HG02885 (cell line): ENCODE data around the gene VWF.
"Not testable (repeated sequence)": the region's sequence is repeated elsewhere in the genome, so short reads cannot be mapped to it uniquely, and the experiment has no call there.

Experiments
- ATAC-seq: cut with Tn5 transposase; IDR thresholded peaks from one replicate; pipeline ENCODE4 v1.9.1; 2021; ENCODE audit warnings: mild to moderate bottlenecking; ENCODE audit not compliant: unreplicated experiment, poor library complexity

Gene VWF

DNA sequence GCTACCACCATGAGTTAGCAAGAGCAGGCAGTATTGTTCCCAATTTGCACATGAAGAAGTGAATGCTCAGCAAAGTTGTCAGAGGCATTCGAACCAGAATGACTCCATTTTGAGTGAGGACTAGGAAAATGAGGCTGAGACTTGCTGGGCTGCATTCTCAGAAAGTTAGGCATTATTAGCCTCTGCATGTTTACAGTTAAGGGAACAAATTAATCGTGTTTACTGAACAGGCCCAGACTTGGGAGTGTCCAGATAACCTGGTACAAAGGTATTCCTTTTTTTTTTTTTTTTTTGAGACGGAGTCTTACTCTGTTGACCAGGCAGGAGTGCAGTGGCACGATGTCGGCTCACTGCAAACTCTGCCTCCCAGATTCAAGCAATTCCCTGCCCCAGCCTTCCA lies 22.5 kb upstream of the VWF start:
- ATAC-seq: no peak

DNA sequence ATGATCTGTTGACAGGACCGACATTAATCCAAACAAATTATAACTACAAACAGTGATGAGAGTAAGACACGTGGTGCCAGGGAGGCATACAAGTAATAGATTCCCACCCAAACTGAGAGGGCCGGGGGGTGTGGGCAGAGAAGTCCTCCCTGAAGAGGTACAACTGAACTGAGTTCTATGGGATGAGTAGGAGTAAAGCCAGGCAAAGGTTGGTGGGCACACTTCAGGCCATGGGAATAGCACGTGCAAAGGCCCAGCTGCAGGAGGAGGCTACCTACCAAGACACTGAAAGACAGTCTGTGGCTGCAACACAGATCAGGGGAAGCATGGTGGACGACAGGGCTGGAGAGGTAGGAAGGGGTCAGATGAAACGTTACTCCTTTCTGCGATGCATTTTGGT lies 22.0 kb upstream of the VWF start:
- no peak for ATAC-seq

DNA sequence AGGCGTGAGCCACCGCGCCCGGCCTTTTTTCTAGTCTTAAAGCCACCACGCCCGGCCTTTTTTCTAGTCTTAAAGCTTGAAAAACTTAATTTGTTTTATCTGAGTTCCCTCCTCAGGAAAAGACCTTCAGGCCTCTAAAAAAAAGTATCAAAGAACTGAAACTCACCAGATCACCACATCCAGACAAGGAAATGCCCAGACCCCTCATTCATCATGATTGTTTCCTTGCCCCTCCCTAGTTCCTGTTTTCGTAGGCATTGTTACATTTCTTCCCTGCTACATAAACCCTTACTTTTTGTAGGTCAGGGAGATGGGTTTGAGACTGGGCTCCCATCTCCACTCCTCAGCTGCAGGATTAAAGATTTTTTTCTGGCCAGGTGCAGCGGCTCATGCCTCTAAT lies 21.1 kb upstream of the VWF start:
- no peak for ATAC-seq

DNA sequence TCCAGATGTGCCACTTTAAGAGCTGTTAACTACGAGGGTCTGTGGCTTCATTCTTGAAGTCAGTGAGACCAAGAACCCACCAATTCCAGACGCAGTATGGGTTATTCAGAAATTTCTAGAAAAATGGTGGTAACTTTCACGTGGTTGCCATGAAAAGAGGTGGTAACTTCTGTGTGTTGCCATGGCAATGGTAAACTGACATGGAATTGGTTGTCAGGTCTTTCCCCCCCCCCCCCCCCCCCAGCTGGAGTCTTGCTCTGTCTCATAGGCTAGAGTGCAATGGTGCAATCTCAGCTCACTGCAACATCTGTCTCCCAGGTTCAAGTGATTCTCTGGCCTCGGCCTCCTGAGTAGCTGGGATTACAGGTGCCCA lies 18.8 kb upstream of the VWF start:
- ATAC-seq: no peak

DNA sequence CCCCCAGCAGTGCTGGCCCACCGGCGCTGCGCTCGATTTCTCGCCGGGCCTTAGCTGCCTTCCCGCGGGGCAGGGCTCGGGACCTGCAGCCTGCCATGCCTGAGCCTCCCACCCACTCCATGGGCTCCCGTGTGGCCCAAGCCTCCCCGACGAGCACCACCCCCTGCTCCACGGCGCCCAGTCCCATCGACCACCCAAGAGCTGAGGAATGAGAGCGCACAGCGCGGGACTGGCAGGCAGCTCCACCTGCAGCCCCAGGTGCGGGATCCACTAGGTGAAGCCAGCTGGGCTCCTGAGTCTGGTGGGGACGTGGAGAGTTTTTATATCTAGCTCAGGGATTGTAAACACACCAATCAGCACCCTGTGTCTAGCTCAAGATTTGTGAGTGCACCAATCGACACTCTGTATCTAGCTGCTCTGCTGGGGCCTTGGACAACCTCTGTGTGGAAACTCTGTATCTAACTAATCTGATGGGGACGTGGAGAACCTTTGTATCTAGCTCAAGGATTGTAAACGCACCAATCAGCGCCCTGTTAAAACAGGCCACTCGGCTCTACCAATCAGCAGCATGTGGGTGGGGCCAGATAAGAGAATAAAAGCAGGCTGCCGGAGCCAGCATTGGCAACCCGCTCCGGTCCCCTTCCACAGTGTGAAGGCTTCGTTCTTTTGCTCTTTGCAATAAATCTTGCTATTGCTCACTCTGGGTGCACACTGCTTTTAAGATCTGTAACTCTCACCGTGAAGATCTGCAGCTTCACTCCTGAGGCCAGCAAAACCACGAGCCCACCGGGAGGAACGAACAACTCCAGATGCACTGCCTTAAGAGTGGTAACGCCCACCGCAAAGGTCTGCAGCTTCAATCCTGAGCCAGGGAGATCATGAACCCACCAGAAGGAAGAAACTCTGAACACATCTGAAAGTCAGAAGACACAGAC lies 18.2 kb upstream of the VWF start:
- not testable (repeated sequence) for ATAC-seq

DNA sequence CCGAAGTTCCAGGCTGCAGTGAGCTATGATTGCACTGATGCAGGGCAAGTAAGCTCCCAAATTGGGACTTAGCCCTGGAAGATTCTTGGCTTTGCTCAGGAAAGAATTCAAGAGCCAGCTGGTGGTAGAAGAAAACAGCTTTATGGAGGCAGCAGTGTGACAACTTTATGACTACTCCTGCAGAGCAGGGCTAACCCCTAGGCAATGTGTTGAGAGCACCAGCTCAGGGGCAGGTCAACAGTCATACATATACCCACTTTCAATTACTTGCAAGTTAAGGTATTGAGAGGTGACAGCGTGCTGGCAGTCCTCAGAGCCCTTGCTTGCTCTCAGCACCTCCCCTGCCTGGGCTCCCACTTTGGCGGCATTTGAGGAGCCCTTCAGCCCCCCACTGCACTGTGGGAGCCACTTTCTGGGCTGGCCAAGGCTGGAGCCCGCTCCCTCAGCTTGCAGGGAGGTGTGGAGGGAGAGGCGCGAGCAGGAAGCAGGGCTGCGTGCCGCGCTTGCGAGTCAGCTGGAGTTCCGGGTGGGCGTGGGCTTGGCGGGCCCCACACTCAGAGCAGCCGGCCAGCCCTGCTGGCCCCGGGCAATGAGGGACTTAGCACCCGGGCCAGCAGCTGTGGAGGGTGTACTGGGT lies 17.4 kb upstream of the VWF start:
- ATAC-seq: not testable (repeated sequence)

DNA sequence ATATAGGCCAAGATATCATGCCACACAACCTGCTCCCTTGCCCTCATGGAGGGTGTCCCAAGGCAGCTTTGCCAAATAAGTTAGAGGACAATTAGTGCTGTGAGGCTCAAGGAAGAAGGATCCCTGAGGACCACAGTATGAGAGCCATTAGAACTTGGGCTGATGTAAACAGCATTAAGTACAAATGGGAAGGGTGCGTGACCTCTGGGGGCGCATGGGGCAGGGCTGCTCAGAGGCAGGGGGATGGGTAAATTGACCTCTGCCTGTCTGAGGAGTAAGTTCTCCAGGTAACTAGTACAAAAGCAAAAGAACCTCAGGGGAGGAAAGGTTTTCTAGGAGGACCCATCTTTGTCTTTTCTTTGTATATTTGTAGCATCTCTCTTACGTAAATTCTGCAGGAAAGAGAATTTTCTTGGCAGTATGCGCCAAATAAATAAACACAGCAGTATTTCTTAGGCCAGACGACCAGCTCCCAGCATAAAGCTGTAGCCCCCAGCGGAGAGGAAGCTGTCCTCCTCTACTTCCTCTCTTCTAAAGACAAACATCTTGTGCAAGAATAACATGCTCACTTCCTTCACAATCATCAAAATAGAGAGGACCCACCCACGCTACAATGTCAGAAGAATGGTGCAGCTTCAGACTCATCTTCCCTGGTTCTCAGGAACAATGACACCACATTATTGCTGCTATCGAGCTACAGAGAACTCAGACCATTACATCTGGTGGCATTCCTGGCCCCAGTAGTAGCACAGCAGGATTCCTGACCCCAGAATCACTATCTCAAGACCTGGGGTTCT lies 16.4 kb upstream of the VWF start:
- no peak for ATAC-seq

DNA sequence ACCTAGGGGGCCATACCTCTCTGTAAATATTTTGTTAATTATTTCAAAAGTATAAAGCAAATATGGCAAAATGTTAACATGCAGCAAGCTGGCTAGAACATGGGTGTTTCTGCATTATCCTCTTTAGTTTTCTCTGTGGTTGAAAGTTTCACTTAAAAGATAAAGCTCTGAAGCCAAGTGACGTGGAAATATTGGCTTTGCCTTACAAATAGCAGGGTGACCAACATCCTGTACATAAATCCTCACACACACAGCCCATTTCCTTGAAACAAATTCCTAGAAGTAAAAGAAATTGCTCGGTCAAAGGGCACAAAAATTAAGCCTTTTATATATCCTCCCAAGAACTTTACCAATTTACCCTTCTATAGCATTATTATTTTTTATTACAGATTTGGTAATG lies 10.6 kb upstream of the VWF start:
- no peak for ATAC-seq

DNA sequence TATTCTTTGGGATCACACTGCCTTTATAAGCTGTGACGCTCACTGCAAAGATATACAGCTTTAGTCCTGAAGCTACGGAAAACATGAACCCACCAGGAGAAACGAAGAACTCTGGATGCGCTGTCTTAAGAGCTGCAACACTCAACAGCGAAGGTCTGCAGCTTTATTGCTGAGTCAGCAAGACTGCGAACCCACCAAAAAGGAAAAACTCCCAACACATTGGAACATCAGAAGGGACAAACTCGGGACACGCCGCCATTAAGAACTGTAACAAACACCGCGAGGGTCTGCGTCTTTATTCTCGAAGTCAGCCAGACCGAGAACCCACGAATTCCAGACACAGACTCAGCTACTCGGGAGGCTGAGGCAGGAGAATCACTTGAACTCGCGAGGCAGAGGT lies 9.2 kb upstream of the VWF start:
- no peak for ATAC-seq

DNA sequence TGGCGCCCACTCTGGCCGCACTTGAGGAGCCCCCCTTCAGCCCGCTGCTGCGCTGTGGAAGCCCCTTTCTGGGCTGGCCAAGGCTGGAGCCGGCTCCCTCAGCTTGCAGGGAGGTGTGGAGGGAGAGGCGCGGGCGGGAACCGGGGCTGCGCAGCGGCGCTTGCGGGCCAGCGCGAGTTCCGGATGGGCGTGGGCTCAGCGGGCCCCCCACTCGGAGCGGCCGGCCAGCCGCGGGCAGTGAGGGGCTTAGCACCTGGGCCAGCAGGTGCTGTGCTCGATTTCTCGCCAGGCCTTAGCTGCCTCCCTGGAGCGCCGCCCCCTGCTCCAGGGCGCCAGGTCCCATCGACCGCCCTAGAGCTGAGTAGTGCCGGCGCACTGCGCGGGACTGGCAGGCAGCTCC lies 8.0 kb upstream of the VWF start:
- ATAC-seq: no peak

DNA sequence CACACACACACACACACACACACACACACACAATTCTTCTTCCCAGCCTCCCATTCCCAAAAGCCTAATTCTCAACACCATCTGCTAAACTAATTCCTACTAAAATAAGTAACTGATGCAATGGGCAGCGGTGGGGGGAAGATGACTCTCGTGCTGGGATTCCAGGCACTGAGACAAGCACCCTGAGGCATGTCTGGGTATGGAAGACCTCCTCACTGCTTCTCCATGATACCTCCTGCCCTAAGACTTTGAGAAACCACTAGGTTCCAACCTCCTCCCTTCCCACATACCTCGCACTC lies 789 bp upstream of the VWF start:
- no peak for ATAC-seq

DNA sequence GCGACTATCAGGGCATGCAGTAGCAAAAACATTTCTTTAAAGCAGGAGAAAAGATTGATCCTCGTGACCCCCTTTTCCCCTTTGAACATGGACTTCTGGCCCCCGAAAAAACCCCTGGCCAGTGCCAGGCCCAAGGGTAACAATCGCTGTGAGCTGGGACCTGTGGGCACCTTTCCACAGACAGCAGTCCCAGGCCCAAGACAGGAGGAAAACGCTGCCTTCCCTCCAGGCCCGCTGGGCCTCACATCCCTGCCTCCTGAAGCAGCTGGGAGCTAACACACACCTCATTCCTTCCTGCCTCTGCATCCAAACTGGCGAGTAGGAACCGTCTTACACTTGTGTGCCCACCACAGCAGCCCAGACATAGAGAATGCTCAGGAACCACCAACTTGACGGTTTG lies 1.2 kb downstream of the VWF start:
- ATAC-seq: no peak

DNA sequence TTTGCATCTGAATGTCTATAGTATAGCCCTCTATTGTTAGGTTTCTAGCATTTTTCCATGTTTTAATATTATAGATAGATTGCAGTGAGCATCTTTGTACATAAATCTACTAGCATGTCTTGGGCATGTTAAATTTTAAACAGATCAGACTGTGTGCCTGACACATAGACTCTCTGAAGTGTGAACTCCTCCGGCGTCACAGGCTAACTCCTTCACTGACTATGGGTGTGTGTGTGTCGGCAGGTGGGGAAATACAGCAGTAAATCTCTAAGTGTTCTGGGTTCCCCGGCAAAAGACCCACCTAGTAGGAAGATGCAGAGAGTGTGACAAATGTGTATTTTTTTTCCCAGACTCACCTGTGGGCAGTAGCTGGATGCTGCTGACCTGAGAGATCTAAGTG lies 2.3 kb downstream of the VWF start:
- ATAC-seq: no peak

DNA sequence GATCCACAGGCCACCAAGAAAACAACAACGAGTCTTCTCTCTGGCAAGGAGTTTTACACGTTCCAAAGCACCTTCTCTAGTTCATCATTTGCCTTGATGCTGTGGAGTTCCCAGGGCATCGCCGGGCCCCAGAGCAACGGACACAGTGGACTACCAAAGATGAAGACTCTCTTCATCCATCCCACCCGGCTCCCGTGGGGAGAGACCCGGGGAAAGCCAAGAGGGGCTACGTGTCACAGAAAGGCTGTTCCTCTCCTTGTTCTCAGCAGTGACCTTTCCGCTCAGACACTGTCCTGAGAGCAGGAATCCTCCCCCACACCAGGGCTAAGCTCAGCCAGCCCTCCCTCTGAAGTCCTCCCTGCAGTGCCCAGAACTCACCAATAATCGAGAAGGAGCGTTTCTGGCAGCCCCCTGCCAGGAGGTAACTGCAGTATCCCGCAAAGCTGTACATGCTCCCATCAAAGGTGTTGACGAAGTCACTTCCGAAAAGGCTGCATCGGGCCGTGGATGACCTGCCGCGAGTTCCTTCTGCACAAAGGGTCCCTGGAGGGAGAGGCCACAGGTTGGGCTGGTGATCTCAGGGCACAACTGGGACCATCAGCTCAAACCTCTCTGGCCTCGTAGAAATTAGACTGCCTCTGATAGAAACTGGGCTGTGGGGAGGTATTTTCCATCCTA lies 3.5 kb downstream of the VWF start:
- no peak for ATAC-seq

DNA sequence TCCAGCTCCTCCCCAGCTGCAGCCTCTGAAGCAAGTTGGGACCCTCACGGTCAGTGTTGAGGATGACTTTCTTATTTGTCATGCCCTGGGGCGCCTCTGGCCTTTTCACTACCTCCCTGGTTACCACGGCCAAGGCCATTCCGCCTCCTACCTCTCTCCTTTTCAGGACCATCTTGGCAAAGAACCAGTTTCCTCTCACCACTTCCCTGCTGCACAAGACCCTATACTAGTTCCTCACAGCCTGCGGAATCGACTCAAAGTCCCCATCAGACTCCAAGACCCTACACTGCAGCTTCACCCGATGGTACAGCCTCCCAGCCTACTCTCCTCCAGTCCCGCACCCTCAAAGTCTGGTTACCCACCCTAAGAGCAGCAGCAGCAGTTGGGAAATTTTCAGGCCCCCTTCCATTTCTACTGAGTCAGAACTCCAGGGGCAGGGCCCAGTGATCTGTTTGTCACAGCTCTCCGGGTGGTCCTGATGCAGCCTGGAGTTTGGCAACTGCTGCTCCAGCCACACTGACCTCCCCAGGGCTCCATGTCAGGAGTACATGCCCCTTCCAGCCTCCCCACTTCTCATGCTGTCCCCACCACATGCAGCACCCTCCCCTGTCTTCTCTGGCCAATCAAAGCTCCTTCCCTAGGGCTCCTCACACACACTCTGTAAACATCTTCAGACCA lies 5.4 kb downstream of the VWF start:
- ATAC-seq: no peak

DNA sequence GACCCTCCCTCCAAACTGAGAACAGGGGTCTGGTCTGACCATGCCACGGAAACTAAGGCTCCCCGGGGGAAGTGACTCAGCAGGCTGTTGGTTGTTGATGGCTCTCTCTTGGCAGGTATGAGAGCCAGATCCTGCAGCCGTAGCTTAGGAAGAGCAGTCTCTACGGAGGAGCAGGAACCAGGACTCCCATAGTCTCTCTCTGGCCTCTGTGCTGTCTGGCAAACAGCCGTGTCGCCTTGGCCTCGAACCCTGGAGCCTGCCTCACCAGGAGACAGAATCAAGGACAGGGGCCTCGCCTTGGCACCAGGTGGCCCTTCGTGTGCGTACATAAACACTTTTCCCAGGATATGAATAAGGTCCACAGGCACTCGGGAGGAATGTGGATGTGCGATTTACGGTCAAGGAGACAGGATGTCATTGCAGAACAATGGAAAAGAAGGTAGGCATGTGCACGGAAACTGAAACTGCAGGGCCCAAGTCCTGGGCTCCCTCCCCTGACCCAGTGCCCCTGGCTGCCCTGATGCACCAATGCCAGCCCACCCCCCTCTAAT lies 7.9 kb downstream of the VWF start:
- ATAC-seq: no peak

DNA sequence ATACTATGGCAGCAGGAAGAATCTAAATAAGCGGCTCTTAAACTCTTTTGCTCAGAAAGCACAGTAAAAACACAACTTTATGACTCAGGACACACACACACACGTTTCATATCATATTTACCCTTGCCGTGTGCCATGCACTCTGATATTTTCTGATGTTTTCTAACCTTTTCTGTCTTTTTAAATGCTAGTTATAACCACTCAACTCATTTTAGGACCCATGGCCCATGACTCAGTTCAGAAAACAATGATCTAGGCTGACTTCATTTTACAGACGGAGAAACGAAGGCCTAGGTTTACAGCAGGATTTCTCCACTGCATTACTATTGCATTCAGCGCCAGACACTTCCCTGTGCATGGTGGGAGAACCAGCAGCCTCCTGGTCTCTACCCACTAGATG lies 9.1 kb downstream of the VWF start:
- no peak for ATAC-seq

DNA sequence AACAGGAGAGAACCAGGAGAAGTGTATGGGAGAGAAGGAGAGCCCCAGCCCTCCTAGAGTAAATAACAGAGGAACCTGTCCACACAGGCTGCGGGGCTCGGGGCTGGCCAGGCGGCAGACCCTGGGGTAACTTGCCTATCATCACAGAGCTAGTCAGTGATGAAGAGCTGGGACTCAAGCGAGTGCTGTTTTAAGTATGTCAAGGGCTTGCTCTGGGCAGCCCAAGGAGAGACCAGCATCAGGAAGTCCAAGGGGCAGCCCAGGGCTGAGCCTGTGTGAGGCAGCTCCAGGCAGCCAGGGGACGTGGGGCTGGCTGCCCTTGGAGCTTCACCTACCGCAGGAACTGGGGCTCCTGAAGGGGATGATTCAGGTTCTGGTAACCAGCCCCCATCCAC lies 10.0 kb downstream of the VWF start:
- ATAC-seq: no peak

DNA sequence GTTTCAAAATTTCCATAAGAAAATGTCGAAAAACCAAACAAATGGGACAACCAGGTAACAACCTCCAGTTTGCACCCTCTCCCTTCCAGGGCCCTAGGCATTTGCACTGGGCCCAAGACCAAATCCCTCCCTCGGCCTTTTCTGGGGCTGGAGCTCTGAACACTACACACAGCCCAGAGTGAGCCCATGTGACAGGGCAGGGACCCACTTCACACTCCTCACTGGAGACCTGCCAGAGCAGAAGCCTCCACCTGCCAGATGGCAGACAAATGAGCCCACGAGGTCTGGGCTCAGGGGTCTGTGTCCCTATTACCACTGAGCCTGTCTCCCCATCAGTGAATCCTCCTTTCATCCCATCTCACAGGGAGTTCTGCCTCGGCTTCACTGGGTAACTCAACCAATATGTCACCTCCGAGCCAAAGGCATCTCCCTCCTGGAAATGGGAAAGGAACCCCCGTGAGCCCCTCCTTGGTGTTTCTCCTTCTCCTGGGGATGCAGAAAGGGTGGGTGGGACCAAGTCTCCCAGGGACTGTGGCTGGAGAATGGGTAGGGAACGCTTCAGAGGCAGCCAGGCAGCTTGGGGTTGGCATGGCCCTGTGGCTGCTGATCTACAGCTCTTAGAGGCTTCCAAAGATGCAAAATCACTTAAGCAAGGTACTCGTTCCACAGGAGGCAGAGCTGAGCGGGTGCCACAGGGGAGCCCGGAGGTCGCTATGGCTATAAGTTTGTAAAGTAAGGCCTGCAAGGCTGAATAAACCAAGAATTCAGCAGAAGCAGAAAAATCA lies 10.6 kb downstream of the VWF start:
- no peak for ATAC-seq
